Upper lobe of left lung (tissue), 6 donors: ENCODE results near the gene RCBTB2. TPM values are rescaled to one million over a fixed set of nuclear protein-coding genes. Genes with fewer than 3 reads are reported as not detected.

ENCODE experiments used
- ATAC-seq, 2 donors: fragments of 200-7000 bp; cut with Tn5 transposase; one replicate each; pipeline ENCODE4 v1.9.1; 2022; ENCODE audit warnings: mild to moderate bottlenecking in 2 of 2, moderate library complexity in 2 of 2; ENCODE audit not compliant: low FRiP score in 2 of 2
- DNase-seq, 2 donors: peaks; one replicate each; pipeline ENCODE4 v3.0.0-alpha.2; 2019 to 2020
- H3K27ac ChIP-seq, 4 donors: fragments of 200-600 bp; sonication (generic); one replicate each; pipeline ENCODE4 v1.5.1; 2016 to 2019
- H3K27me3 ChIP-seq, 4 donors: fragments of 200-600 bp; sonication (generic); one replicate each; pipeline ENCODE4 v1.5.1; 2017 to 2019
- H3K36me3 ChIP-seq, 4 donors: fragments of 200-600 bp; sonication (generic); one replicate each; pipeline ENCODE4 v1.5.1; 2016 to 2019
- H3K4me1 ChIP-seq, 4 donors: fragments of 200-600 bp; sonication (generic); one replicate each; pipeline ENCODE4 v1.5.1; 2018 to 2019
- H3K4me3 ChIP-seq, 4 donors: fragments of 200-600 bp; sonication (generic); one replicate each; pipeline ENCODE4 v1.5.1; 2017 to 2019; ENCODE audit warnings: mild to moderate bottlenecking in 2 of 4, moderate library complexity in 1 of 4
- H3K9me3 ChIP-seq, 4 donors: fragments of 200-600 bp; sonication (generic); one replicate each; pipeline ENCODE4 v1.5.1; 2018 to 2019
- CTCF ChIP-seq, 6 experiments: fragments of 450-650 bp in 4 of 6; fragments of 200-600 bp in 2 of 6; sonication (generic) in 2 of 6; IDR thresholded peaks; one replicate each; pipeline ENCODE4 v1.5.1; 2016 to 2019; ENCODE audit warnings: antibody characterized with exemption in 6 of 6
- EP300 ChIP-seq, 4 donors: sonication (generic); formaldehyde crosslinking; IDR thresholded peaks; one replicate each; pipeline ENCODE4 v1.5.1; 2017; ENCODE audit warnings: antibody characterized with exemption in 4 of 4, control low read depth in 2 of 4
- POLR2A ChIP-seq, 4 donors: fragments of 450-650 bp; IDR thresholded peaks; one replicate each; pipeline ENCODE4 v1.5.1; 2016 to 2017; ENCODE audit warnings: antibody characterized with exemption in 4 of 4, mild to moderate bottlenecking in 2 of 4
- POLR2AphosphoS5 ChIP-seq, 2 donors: sonication (generic); formaldehyde crosslinking; IDR thresholded peaks; one replicate each; pipeline ENCODE4 v1.5.1; 2017; ENCODE audit warnings: antibody characterized with exemption in 2 of 2
- WGBS, 2 donors: methylation state at CpG; one replicate each; pipeline ENCODE4 v1.1.5; 2017 to 2018; 5-methylcytosine and 5-hydroxymethylcytosine counted together
- total RNA-seq, 6 donors: library from RNA; depleted of rRNA in 4 of 6; stranded (reverse); fragments of >200 nt in 4 of 6; gene quantifications; one replicate each; pipeline versions ENCODE4 v1.1.0 to v1.2.1, GENCODE V29; 2016 to 2021
- donor health status: DM: no; HTN: no; CAD: no; lungs with moderate emphysema.
- donor health status: DM: no; HTN: yes; CAD: no; lungs with severe emphysema.

RCBTB2 gene
- total RNA-seq, 6 donors from 2014 or later = 5.5 to 17.0 (median 9.9) TPM

- ATAC-seq = no peak
- Histone ChIP-seq H3K4me1 (peaks cover 7 to 11% (median 9%) of the 10 kb centered on the region in 4 donors), H3K27ac (no peak overlapping the region), H3K36me3 (no peaks in the 10 kb centered on the region), H3K9me3 (no peaks in the 10 kb centered on the region), H3K4me3 (no peak overlapping the region), H3K27me3 (no peaks in the 10 kb centered on the region)
- TF ChIP-seq CTCF (IDR thresholded peaks at IDR 0.05) (no peak), EP300 (IDR thresholded peaks at IDR 0.05) (no peak), POLR2A (IDR thresholded peaks at IDR 0.05) (no peak), POLR2AphosphoS5 (IDR thresholded peaks at IDR 0.05) (no peak)
- no peak for DNase-seq
- 81 to 87% methylated on average over 3 of the region's 3 CpGs for WGBS, 2 donors
Observed at GRCh38 chr13:48545608-48546007, 12.7 kb upstream of the RCBTB2 start.

- no peak for TF ChIP-seq CTCF (IDR thresholded peaks at IDR 0.05)
- TF ChIP-seq POLR2A (IDR thresholded peaks at IDR 0.05) = no peak
- no peak for TF ChIP-seq EP300 (IDR thresholded peaks at IDR 0.05)
- no peak for TF ChIP-seq POLR2AphosphoS5 (IDR thresholded peaks at IDR 0.05)
- DNase-seq (peak; percentile 20 to 63), ATAC-seq (peak; percentile 55 to 68)
- 8 to 18% methylated on average over 7 to 11 of the region's 11 CpGs for WGBS, 2 donors
- Histone ChIP-seq H3K9me3 (no peaks in the 10 kb centered on the region), H3K36me3 (no peaks in the 10 kb centered on the region), H3K27ac (peak overlapping the region; percentile 18 to 69 (median 37)), H3K4me1 (peaks cover 7 to 11% (median 9%) of the 10 kb centered on the region in 4 donors), H3K4me3 (no peak overlapping the region), H3K27me3 (no peaks in the 10 kb centered on the region)
Observed at GRCh38 chr13:48542581-48543341, 9.9 kb upstream of the RCBTB2 start.

GRCh38 chr13:48542138-48542537, 9.3 kb upstream of the RCBTB2 start:
- no peaks in the 10 kb centered on the region for H3K36me3 ChIP-seq
- no peak overlapping the region for H3K4me3 ChIP-seq
- H3K27ac ChIP-seq = peak overlapping the region; percentile 18 to 69 (median 37)
- no peak for ATAC-seq
- 98 to 100% methylated on average over 4 of the region's 4 CpGs for WGBS, 2 donors
- H3K27me3 ChIP-seq = no peaks in the 10 kb centered on the region
- peaks cover 7 to 11% (median 9%) of the 10 kb centered on the region in 4 donors for H3K4me1 ChIP-seq
- no peak for TF ChIP-seq POLR2AphosphoS5 (IDR thresholded peaks at IDR 0.05)
- TF ChIP-seq EP300 (IDR thresholded peaks at IDR 0.05) = no peak
- no peak for TF ChIP-seq CTCF (IDR thresholded peaks at IDR 0.05)
- TF ChIP-seq POLR2A (IDR thresholded peaks at IDR 0.05) = no peak
- no peaks in the 10 kb centered on the region for H3K9me3 ChIP-seq
- DNase-seq = no peak

GRCh38 chr13:48539550-48539949, 6.7 kb upstream of the RCBTB2 start:
- Histone ChIP-seq H3K9me3 (no peaks in the 10 kb centered on the region), H3K4me1 (peaks cover 7 to 11% (median 9%) of the 10 kb centered on the region in 4 donors), H3K36me3 (no peaks in the 10 kb centered on the region), H3K4me3 (no peak overlapping the region), H3K27ac (no peak overlapping the region), H3K27me3 (no peaks in the 10 kb centered on the region)
- DNase-seq = peak in 1 of 2 donors; percentile 58
- ATAC-seq = no peak
- no peak for TF ChIP-seq EP300 (IDR thresholded peaks at IDR 0.05)
- TF ChIP-seq CTCF (IDR thresholded peaks at IDR 0.05) = no peak
- no peak for TF ChIP-seq POLR2A (IDR thresholded peaks at IDR 0.05)
- no peak for TF ChIP-seq POLR2AphosphoS5 (IDR thresholded peaks at IDR 0.05)
